H1 (cell line): Measurements from ENCODE around the gene PITX1. TPM values are rescaled to one million over a fixed set of nuclear protein-coding genes. Genes with fewer than 3 reads are reported as not detected.

Experiments
- CTCF ChIA-PET: fragments of 300-600 bp; sonication (Branson Sonifier 250); formaldehyde crosslinking; loops from one replicate; lab custom pipeline; 2021; ENCODE audit not compliant: partially characterized antibody; lab: Charles Lee
- POLR2A ChIA-PET: fragments of 300-600 bp; sonication (Branson Sonifier 250); formaldehyde crosslinking; loops from one replicate; lab custom pipeline; 2021; ENCODE audit warnings: inconsistent platforms; ENCODE audit not compliant: partially characterized antibody; lab: Charles Lee
- DNase-seq, 2 experiments: peaks; one replicate each; pipeline versions ENCODE4 v3.0.0 to v3.0.0-alpha.2; 2010 to 2022; ENCODE audit warnings: low spot score in 2 of 2, low read depth in 1 of 2, mixed read lengths in 1 of 2
- FAIRE-seq: peaks from 2 replicates; lab custom pipeline; 2011; peaks lifted over from hg19 to GRCh38; lab: Jason Lieb, UNC
- H2AFZ ChIP-seq: 2 replicates; pipeline ENCODE4 v1.8.1; 2012; ENCODE audit warnings: low read length, inconsistent platforms
- H2AK5ac ChIP-seq: 2 replicates; pipeline ENCODE4 v1.6.1; 2013; ENCODE audit warnings: low read depth, low read length
- H2BK120ac ChIP-seq: replicated peaks from 2 replicates; pipeline ENCODE3; 2013; ENCODE audit warnings: low read depth, low read length, inconsistent platforms
- H2BK12ac ChIP-seq: 2 replicates; pipeline ENCODE4 v1.6.1; 2013; ENCODE audit warnings: low read depth, low read length
- H2BK15ac ChIP-seq: 2 replicates; pipeline ENCODE4 v1.6.1; 2013; ENCODE audit warnings: low read length
- H2BK20ac ChIP-seq: 2 replicates; pipeline ENCODE4 v1.6.1; 2013; ENCODE audit warnings: low read length
- H2BK5ac ChIP-seq: 2 replicates; pipeline ENCODE4 v1.6.1; 2013; ENCODE audit warnings: low read depth, low read length
- H3K14ac ChIP-seq: 2 replicates; pipeline ENCODE4 v1.6.1; 2013; ENCODE audit warnings: inconsistent platforms; ENCODE audit not compliant: insufficient read length
- H3K18ac ChIP-seq: 2 replicates; pipeline ENCODE4 v1.6.1; 2013; ENCODE audit warnings: low read length; ENCODE audit errors: extremely low read depth
- H3K23ac ChIP-seq: 2 replicates; pipeline ENCODE4 v1.6.1; 2013; ENCODE audit warnings: inconsistent platforms; ENCODE audit not compliant: insufficient read length
- H3K23me2 ChIP-seq: 2 replicates; pipeline ENCODE4 v1.6.1; 2013; ENCODE audit warnings: low read depth, low read length
- H3K27ac ChIP-seq: 2 replicates; pipeline ENCODE4 v1.6.1; 2011; ENCODE audit warnings: low read depth, low read length, inconsistent platforms
- H3K27me3 ChIP-seq, 4 experiments: replicated peaks in 1 of 4; 1 replicate in 1 of 4; 2 replicates in 3 of 4; pipeline versions ENCODE4 v1.6.1 to v1.8.1; 2011 to 2013; ENCODE audit warnings: low read length in 3 of 4, mild to moderate bottlenecking in 3 of 4, inconsistent platforms in 2 of 4, mixed read lengths in 2 of 4, moderate library complexity in 1 of 4; ENCODE audit not compliant: control insufficient read depth in 3 of 4, insufficient read depth in 3 of 4; ENCODE audit errors: extremely low read depth in 1 of 4
- H3K36me3 ChIP-seq, 4 experiments: 2 replicates each; pipeline versions ENCODE4 v1.6.1 to v1.8.1; 2011 to 2013; ENCODE audit warnings: mild to moderate bottlenecking in 4 of 4, low read length in 3 of 4, moderate library complexity in 2 of 4, control low read depth in 1 of 4, inconsistent platforms in 1 of 4; ENCODE audit not compliant: insufficient read depth in 4 of 4, control insufficient read depth in 2 of 4
- H3K4ac ChIP-seq: replicated peaks from 2 replicates; pipeline ENCODE3; 2013; ENCODE audit warnings: low read length, low read depth, mixed read lengths, inconsistent platforms; ENCODE audit not compliant: insufficient read length
- H3K4me1 ChIP-seq, 4 experiments: replicated peaks in 1 of 4; 1 replicate in 1 of 4; 2 replicates in 3 of 4; pipeline versions ENCODE4 v1.6.1 to v1.8.1; 2011 to 2013; ENCODE audit warnings: low read length in 3 of 4, inconsistent platforms in 2 of 4, mixed read lengths in 1 of 4; ENCODE audit not compliant: insufficient read depth in 4 of 4, control insufficient read depth in 3 of 4
- H3K4me2 ChIP-seq, 2 experiments: 2 replicates each; pipeline versions ENCODE4 v1.6.1 to v1.8.1; 2011 to 2013; ENCODE audit warnings: low read depth in 2 of 2, low read length in 2 of 2, control low read depth in 1 of 2, inconsistent platforms in 1 of 2, mild to moderate bottlenecking in 1 of 2; ENCODE audit not compliant: insufficient read depth in 1 of 2
- H3K4me3 ChIP-seq, 4 experiments: fragments of 200-600, 300-600 bp in 1 of 4; sonication (generic), shearing (Covaris generic), sonication (Bioruptor Twin) in 1 of 4; 2 replicates each; pipeline versions ENCODE4 v1.5.1 to v1.8.1; 2011 to 2016; ENCODE audit warnings: low read length in 4 of 4, low read depth in 3 of 4, control low read depth in 2 of 4, inconsistent platforms in 2 of 4, mild to moderate bottlenecking in 2 of 4, mixed read lengths in 1 of 4, moderate library complexity in 1 of 4; ENCODE audit not compliant: insufficient read depth in 2 of 4; ENCODE audit errors: extremely low read depth in 1 of 4
- H3K56ac ChIP-seq: replicated peaks from 2 replicates; pipeline ENCODE3; 2013; ENCODE audit warnings: low read depth, mild to moderate bottlenecking, mixed read lengths, low read length, inconsistent platforms; ENCODE audit not compliant: insufficient read length
- H3K79me1 ChIP-seq: 2 replicates; pipeline ENCODE4 v1.6.1; 2013; ENCODE audit warnings: low read depth, low read length, control low read depth
- H3K79me2 ChIP-seq, 2 experiments: 2 replicates each; pipeline versions ENCODE4 v1.6.1 to v1.8.1; 2012 to 2013; ENCODE audit warnings: low read length in 2 of 2, mild to moderate bottlenecking in 2 of 2, inconsistent platforms in 1 of 2; ENCODE audit not compliant: insufficient read depth in 2 of 2, control insufficient read depth in 1 of 2
- H3K9ac ChIP-seq, 4 experiments: replicated peaks in 1 of 4; 1 replicate in 1 of 4; 2 replicates in 3 of 4; pipeline versions ENCODE4 v1.6.1 to v1.8.1; 2011 to 2013; ENCODE audit warnings: low read depth in 3 of 4, low read length in 3 of 4, control low read depth in 2 of 4, mild to moderate bottlenecking in 2 of 4, moderate library complexity in 2 of 4, inconsistent platforms in 1 of 4; ENCODE audit errors: extremely low read depth in 1 of 4
- H3K9me3 ChIP-seq, 2 experiments: 2 replicates each; pipeline versions ENCODE4 v1.6.1 to v1.8.1; 2012 to 2013; ENCODE audit warnings: mild to moderate bottlenecking in 2 of 2, moderate library complexity in 2 of 2, control low read depth in 1 of 2, inconsistent platforms in 1 of 2, low read depth in 1 of 2, low read length in 1 of 2, mixed read lengths in 1 of 2; ENCODE audit not compliant: insufficient read depth in 2 of 2
- H4K20me1 ChIP-seq, 2 experiments: replicated peaks in 1 of 2; 2 replicates each; pipeline versions ENCODE3 to v1.8.1; 2011 to 2013; ENCODE audit warnings: inconsistent platforms in 2 of 2, low read length in 2 of 2, mild to moderate bottlenecking in 1 of 2; ENCODE audit not compliant: insufficient read depth in 2 of 2, control insufficient read depth in 1 of 2
- H4K5ac ChIP-seq: 2 replicates; pipeline ENCODE4 v1.6.1; 2013; ENCODE audit warnings: low read length, low read depth, mixed read lengths, inconsistent platforms; ENCODE audit not compliant: insufficient read length
- H4K8ac ChIP-seq: 2 replicates; pipeline ENCODE4 v1.8.0; 2013; ENCODE audit warnings: mild to moderate bottlenecking, moderate library complexity, low read length, inconsistent platforms; ENCODE audit not compliant: insufficient read depth; ENCODE audit errors: extremely low read depth
- H4K91ac ChIP-seq: replicated peaks from 2 replicates; pipeline ENCODE3; 2013; ENCODE audit warnings: low read length, mixed read lengths, inconsistent platforms; ENCODE audit not compliant: insufficient read length
- CHD2 ChIP-seq: IDR thresholded peaks from 2 replicates; pipeline ENCODE4 v1.6.1; 2012; ENCODE audit warnings: low read length, improper control_type of control experiment
- EP300 ChIP-seq, 2 experiments: IDR thresholded peaks; 1 replicate in 1 of 2; 2 replicates in 1 of 2; pipeline ENCODE4 v1.6.1; 2011 to 2012; ENCODE audit warnings: low read depth in 2 of 2, low read length in 2 of 2, mild to moderate bottlenecking in 2 of 2, borderline replicate concordance in 1 of 2, inconsistent platforms in 1 of 2, moderate library complexity in 1 of 2
- FOSL1 ChIP-seq: IDR thresholded peaks from 2 replicates; pipeline ENCODE4 v1.6.1; 2011; ENCODE audit warnings: mild to moderate bottlenecking, low read depth, low read length, moderate library complexity; ENCODE audit not compliant: insufficient read depth
- HDAC6 ChIP-seq: IDR thresholded peaks from one replicate; pipeline ENCODE4 v1.7.1; 2012; ENCODE audit warnings: low read depth, mild to moderate bottlenecking, inconsistent platforms, low read length, moderate library complexity
- MAX ChIP-seq: IDR thresholded peaks from 2 replicates; pipeline ENCODE4 v1.6.1; 2012; ENCODE audit warnings: inconsistent platforms
- NANOG ChIP-seq: IDR thresholded peaks from 2 replicates; pipeline ENCODE4 v1.6.1; 2011; ENCODE audit warnings: low read length, low read depth, mild to moderate bottlenecking, inconsistent platforms; ENCODE audit not compliant: insufficient read depth, poor library complexity, severe bottlenecking
- NRF1 ChIP-seq: IDR thresholded peaks from 2 replicates; pipeline ENCODE4 v1.6.1; 2011; ENCODE audit warnings: mild to moderate bottlenecking, low read depth, low read length, improper control_type of control experiment
- POLR2AphosphoS5 ChIP-seq: IDR thresholded peaks from 2 replicates; pipeline ENCODE4 v1.6.1; 2011; ENCODE audit warnings: low read depth, low read length
- POU5F1 ChIP-seq: IDR thresholded peaks from 2 replicates; pipeline ENCODE4 v1.6.1; 2011; ENCODE audit warnings: low read depth, mild to moderate bottlenecking, low read length, moderate library complexity
- SIX5 ChIP-seq: IDR thresholded peaks from 2 replicates; pipeline ENCODE4 v1.6.1; 2011; ENCODE audit warnings: mild to moderate bottlenecking, low read depth, low read length
- SP1 ChIP-seq: IDR thresholded peaks from 2 replicates; pipeline ENCODE4 v1.6.1; 2011; ENCODE audit warnings: low read depth, low read length
- SRF ChIP-seq: IDR thresholded peaks from 2 replicates; pipeline ENCODE4 v1.6.1; 2011; ENCODE audit warnings: mild to moderate bottlenecking, low read depth, low read length, moderate library complexity
- SUZ12 ChIP-seq: fragments of 200-600 bp; sonication (generic); IDR thresholded peaks from 2 replicates; pipeline ENCODE4 v1.6.1; 2012; ENCODE audit warnings: mild to moderate bottlenecking, inconsistent platforms, low read length, moderate library complexity, mixed read lengths
- TAF1 ChIP-seq: IDR thresholded peaks from 2 replicates; pipeline ENCODE4 v1.6.1; 2011; ENCODE audit warnings: mild to moderate bottlenecking, low read depth, low read length
- WGBS, 2 experiments: shearing (Covaris generic) in 1 of 2; methylation state at CpG; one replicate each; pipeline versions ENCODE4 v1.1.6 to v1.1.7; 2013 to 2015; ENCODE audit warnings: low lambda C conversion rate in 2 of 2, mixed read lengths in 2 of 2, inconsistent platforms in 1 of 2, low coverage in 1 of 2, missing lambda C conversion rate in 1 of 2; ENCODE audit not compliant: insufficient replicate concordance in 2 of 2, insufficient coverage in 1 of 2, insufficient read length in 1 of 2; ENCODE audit errors: extremely low coverage in 1 of 2, missing lambda C conversion rate in 1 of 2; 5-methylcytosine and 5-hydroxymethylcytosine counted together
- polyA plus RNA-seq, 7 experiments: library from polyadenylated mRNA; depleted of rRNA in 3 of 7; stranded (reverse) in 5 of 7; unstranded in 2 of 7; fragments of >200 nt in 5 of 7; fragments of 200-250 nt in 2 of 7; gene quantifications; 1 replicate in 5 of 7; 2 replicates in 1 of 7; 4 replicates in 1 of 7; pipeline versions ENCODE4 v1.2.1 to v1.2.3, GENCODE V29; 2011 to 2013; ENCODE audit warnings: missing spikeins in 2 of 7, mixed read lengths in 2 of 7
- total RNA-seq: library from RNA; stranded (reverse); fragmentation: NEBNext Ultra II Directional; extraction: Animal tissue kit (Norgen Biotek cat#: 25700); gene quantifications from 2 replicates; pipeline ENCODE4 v1.2.1, GENCODE V29; 2021

PITX1 gene
- total and polyA plus RNA-seq, 2 of the 8 experiments (the other 6 are each of a cell fraction or from before 2014, with no cell fraction given): 0.03 TPM; not detected in 1

- Histone ChIP-seq H2AFZ (no peak overlapping the region), H3K9ac (no peak overlapping the region), H3K56ac (no peak overlapping the region), H2BK120ac (no peak overlapping the region), H4K20me1 (no peaks in the 10 kb centered on the region), H3K18ac (no peak overlapping the region), H2BK15ac (no peak overlapping the region), H2BK20ac (no peak overlapping the region), H3K4me1 (peaks cover 0 to 6% (median under 1%) of the 10 kb centered on the region in 4 experiments; a peak in 1 of 7 replicates), H4K91ac (no peak overlapping the region), H3K4ac (no peak overlapping the region), H3K79me2 (no peaks in the 10 kb centered on the region; a peak in 1 of 4 replicates), H2BK5ac (no peak overlapping the region), H3K9me3 (no peaks in the 10 kb centered on the region), H3K36me3 (no peaks in the 10 kb centered on the region), H3K14ac (no peak overlapping the region), H3K4me3 (no peak overlapping the region), H3K23ac (no peak overlapping the region), H2AK5ac (no peak overlapping the region), H4K8ac (no peak overlapping the region), H3K4me2 (no peak overlapping the region), H4K5ac (no peak overlapping the region), H2BK12ac (no peak overlapping the region), H3K79me1 (no peaks in the 10 kb centered on the region), H3K27me3 (peaks cover 0 to under 1% (median 0%) of the 10 kb centered on the region in 4 experiments; a peak in 2 of 7 replicates), H3K27ac (no peak overlapping the region), H3K23me2 (no peaks in the 10 kb centered on the region)
- CTCF ChIA-PET: interaction anchor here (1.3 kb wide), 1 partner anchor 165 kb away, joined by 4 read pairs; no protein-coding TSS in a partner anchor
- 93% methylated on average over 6 of the region's 6 CpGs; no CpG with 5 or more reads in 1 of the 2 experiments for WGBS, 2 experiments
- DNase-seq (peak in 1 of 2 experiments; percentile 13), FAIRE-seq (no peak)
- POLR2A ChIA-PET: interaction anchor here (0.6 to 0.7 kb wide), 2 partner anchors 31 to 96 kb away, joined by 3 read pairs; no protein-coding TSS in a partner anchor
- TF ChIP-seq NANOG: no peak
- TF ChIP-seq TAF1: no peak
- no peak for TF ChIP-seq SUZ12
- TF ChIP-seq CHD2: no peak
- no peak for TF ChIP-seq POLR2AphosphoS5
- no peak for TF ChIP-seq NRF1
- TF ChIP-seq HDAC6: no peak
- TF ChIP-seq SIX5: no peak
- TF ChIP-seq POU5F1: no peak
- TF ChIP-seq EP300 (IDR thresholded peaks at IDR 0.05; ENCODE audit: borderline replicate concordance in 1 of 2, low read depth in 2 of 2, low read length in 2 of 2): no peak
- TF ChIP-seq SP1: no peak
- no peak for TF ChIP-seq FOSL1
- no peak for TF ChIP-seq SRF
- no peak for TF ChIP-seq MAX
These were observed 18.1 kb downstream of the PITX1 start for GRCh38 chr5:135015942-135016341.
